Prostate gland (tissue), 2 donors: ENCODE data around the gene MED22. TPM values are rescaled to one million over a fixed set of nuclear protein-coding genes. Genes with fewer than 3 reads are reported as not detected.

Experiments used
- DNase-seq: peaks from one replicate; pipeline ENCODE4 v3.0.0-alpha.2; 2019; ENCODE audit warnings: low spot score
- H3K27ac ChIP-seq, 2 donors: fragments of 200-600 bp; sonication (generic); 2 replicates each; pipeline ENCODE4 v1.5.1; 2017 to 2019
- H3K27me3 ChIP-seq: fragments of 200-600 bp; sonication (generic); replicated peaks from 2 replicates; pipeline ENCODE4 v1.5.1; 2019; ENCODE audit not compliant: insufficient read depth
- H3K36me3 ChIP-seq, 2 donors: fragments of 200-600 bp; sonication (generic); 1 replicate in 1 of 2; 2 replicates in 1 of 2; pipeline versions ENCODE4 v1.5.1 to v1.8.1; 2017 to 2019
- H3K4me1 ChIP-seq: fragments of 200-600 bp; sonication (generic); replicated peaks from 2 replicates; pipeline ENCODE4 v1.5.1; 2019
- H3K4me3 ChIP-seq, 2 donors: fragments of 200-600 bp; sonication (generic); 2 replicates each; pipeline ENCODE4 v1.5.1; 2017 to 2019
- H3K9me3 ChIP-seq: fragments of 200-600 bp; sonication (generic); 2 replicates; pipeline ENCODE4 v1.5.1; 2017
- CTCF ChIP-seq, 4 experiments: fragments of 200-600 bp in 2 of 4; fragments of 450-650 bp in 2 of 4; sonication (generic) in 2 of 4; IDR thresholded peaks; 1 replicate in 3 of 4; 2 replicates in 1 of 4; pipeline ENCODE4 v1.5.1; 2016 to 2019; ENCODE audit warnings: antibody characterized with exemption in 4 of 4, mild to moderate bottlenecking in 2 of 4, moderate library complexity in 2 of 4
- POLR2A ChIP-seq: fragments of 450-650 bp; IDR thresholded peaks from one replicate; pipeline ENCODE4 v1.6.1; 2016; ENCODE audit warnings: antibody characterized with exemption, mild to moderate bottlenecking
- POLR2AphosphoS5 ChIP-seq: sonication (generic); formaldehyde crosslinking; IDR thresholded peaks from one replicate; pipeline ENCODE4 v1.6.1; 2017; ENCODE audit warnings: antibody characterized with exemption
- WGBS: methylation state at CpG from one replicate; pipeline ENCODE4 v1.1.5; 2018; 5-methylcytosine and 5-hydroxymethylcytosine counted together
- intact Hi-C: fragments of 100-400 bp; cut with DNase I; formaldehyde crosslinking; loops from one replicate; pipeline ENCODE4 v1.14.2; 2022
- total RNA-seq, 2 donors: library from RNA; depleted of rRNA; stranded (reverse); fragments of >200 nt; gene quantifications; one replicate each; pipeline ENCODE4 v1.1.0, GENCODE V29; 2016

MED22 gene
- total RNA-seq, 2 donors from 2014 or later = 31.1 to 32.6 TPM

GRCh38 chr9:133315997-133316396, 31.9 kb downstream of the MED22 start:
- 75% methylated on average over 2 of the region's 2 CpGs for WGBS

GRCh38 chr9:133309608-133310007, 38.3 kb downstream of the MED22 start:
- no peak for DNase-seq
- Histone ChIP-seq H3K36me3 (no peaks in the 10 kb centered on the region), H3K4me3 (no peak overlapping the region), H3K9me3 (no peaks in the 10 kb centered on the region), H3K4me1 (no peaks in the 10 kb centered on the region), H3K27me3 (no peaks in the 10 kb centered on the region), H3K27ac (no peak overlapping the region)
- WGBS = 76% methylated on average over 6 of the region's 6 CpGs
- intact Hi-C loops = no loop called here
- TF ChIP-seq POLR2AphosphoS5 (no peak), CTCF (IDR thresholded peaks at IDR 0.05) (no peak), POLR2A (no peak)

More at GRCh38 chr9:133315997-133316396, 31.9 kb downstream of the MED22 start:
- intact Hi-C loops = no loop called here
- no peak overlapping the region for H3K4me3 ChIP-seq
- TF ChIP-seq POLR2AphosphoS5 (no peak), CTCF (IDR thresholded peaks at IDR 0.05) (no peak), POLR2A (no peak)
- no peaks in the 10 kb centered on the region for H3K36me3 ChIP-seq
- H3K4me1 ChIP-seq = no peaks in the 10 kb centered on the region
- no peaks in the 10 kb centered on the region for H3K27me3 ChIP-seq
- H3K27ac ChIP-seq = no peak overlapping the region
- no peaks in the 10 kb centered on the region for H3K9me3 ChIP-seq
- DNase-seq = no peak

GRCh38 chr9:133307301-133307700, 40.6 kb downstream of the MED22 start:
- Histone ChIP-seq H3K9me3 (no peaks in the 10 kb centered on the region), H3K36me3 (no peaks in the 10 kb centered on the region), H3K4me3 (no peak overlapping the region), H3K27ac (no peak overlapping the region), H3K4me1 (no peaks in the 10 kb centered on the region), H3K27me3 (no peaks in the 10 kb centered on the region)
- TF ChIP-seq POLR2A = no peak
- no peak for TF ChIP-seq POLR2AphosphoS5
- no peak for TF ChIP-seq CTCF (IDR thresholded peaks at IDR 0.05)
- 79% methylated on average over 16 of the region's 16 CpGs for WGBS
- no peak for DNase-seq
- intact Hi-C loops = no loop called here

GRCh38 chr9:133306242-133307204, 41.4 kb downstream of the MED22 start:
- no peak for DNase-seq
- H3K27ac ChIP-seq = no peak overlapping the region
- no peak overlapping the region for H3K4me3 ChIP-seq
- H3K36me3 ChIP-seq = no peaks in the 10 kb centered on the region
- TF ChIP-seq POLR2A (no peak), POLR2AphosphoS5 (no peak), CTCF (IDR thresholded peaks at IDR 0.05) (no peak)
- no peaks in the 10 kb centered on the region for H3K9me3 ChIP-seq
- H3K4me1 ChIP-seq = no peaks in the 10 kb centered on the region
- intact Hi-C loops = no loop called here
- H3K27me3 ChIP-seq = no peaks in the 10 kb centered on the region
- WGBS = 81% methylated on average over 31 of the region's 31 CpGs

GRCh38 chr9:133305731-133306130, 42.2 kb downstream of the MED22 start:
- intact Hi-C loops = no loop called here
- Histone ChIP-seq H3K27ac (no peak overlapping the region), H3K4me3 (no peak overlapping the region), H3K36me3 (no peaks in the 10 kb centered on the region), H3K9me3 (no peaks in the 10 kb centered on the region), H3K27me3 (no peaks in the 10 kb centered on the region), H3K4me1 (no peaks in the 10 kb centered on the region)
- no peak for DNase-seq
- WGBS = 78% methylated on average over 22 of the region's 23 CpGs
- TF ChIP-seq POLR2AphosphoS5 (no peak), CTCF (IDR thresholded peaks at IDR 0.05) (no peak), POLR2A (no peak)
